Nephron (organoid): ENCODE measurements around the gene COPG2.

Experiments
- H3K27ac Mint-ChIP-seq, 3 experiments: 2 replicates each; pipeline ENCODE4 v1.8.0; 2020; ENCODE audit warnings: mixed read lengths in 3 of 3, mild to moderate bottlenecking in 2 of 3, moderate library complexity in 1 of 3
- H3K27me3 Mint-ChIP-seq: 2 replicates; pipeline ENCODE4 v1.8.0; 2021; ENCODE audit warnings: low read depth, mild to moderate bottlenecking, moderate library complexity, mixed read lengths
- H3K36me3 Mint-ChIP-seq: 2 replicates; pipeline ENCODE4 v1.8.0; 2020; ENCODE audit warnings: low read depth, mixed read lengths
- H3K4me1 Mint-ChIP-seq: 2 replicates; pipeline ENCODE4 v1.8.0; 2020; ENCODE audit warnings: mixed read lengths
- H3K4me3 Mint-ChIP-seq, 3 experiments: 2 replicates each; pipeline ENCODE4 v1.8.0; 2020; ENCODE audit warnings: mild to moderate bottlenecking in 3 of 3, mixed read lengths in 3 of 3, moderate library complexity in 2 of 3
- H3K9me3 Mint-ChIP-seq: 2 replicates; pipeline ENCODE4 v1.8.0; 2020; ENCODE audit warnings: mixed read lengths
- TF ChIP-seq, protein P1 (sequence below), 3 experiments: fragments of 200-600 bp; sonication (generic); IDR thresholded peaks; one replicate each; pipeline ENCODE4 v1.5.0; 2021; ENCODE audit warnings: antibody characterized with exemption in 3 of 3; ENCODE audit not compliant: unreplicated experiment in 3 of 3

The COPG2 gene

DNA sequence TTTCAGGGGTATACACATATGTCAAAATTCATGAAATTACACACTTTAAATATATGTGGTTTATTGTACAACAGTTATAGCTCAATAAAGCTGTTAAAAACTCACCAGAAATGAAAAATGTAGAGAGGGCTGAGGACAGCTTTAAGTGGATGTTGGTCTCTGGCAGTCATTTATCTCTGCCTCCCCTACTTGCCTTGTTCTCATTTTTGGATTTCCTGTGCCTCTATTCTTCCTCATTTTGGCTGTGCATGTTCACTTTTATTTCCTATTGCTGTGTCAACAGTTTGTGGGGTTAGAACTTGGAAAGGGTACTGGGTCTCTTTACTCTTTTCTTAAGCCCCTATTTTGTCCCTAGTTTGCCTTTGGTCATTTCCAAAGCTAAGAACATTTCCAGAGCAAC lies 195.3 kb downstream of the COPG2 start:
- H3K9me3 Mint-ChIP-seq: peaks cover 2% of the 10 kb centered on the region
- H3K4me3 Mint-ChIP-seq: no peak overlapping the region
- no peaks in the 10 kb centered on the region for H3K27me3 Mint-ChIP-seq
- TF ChIP-seq, protein P1, sequence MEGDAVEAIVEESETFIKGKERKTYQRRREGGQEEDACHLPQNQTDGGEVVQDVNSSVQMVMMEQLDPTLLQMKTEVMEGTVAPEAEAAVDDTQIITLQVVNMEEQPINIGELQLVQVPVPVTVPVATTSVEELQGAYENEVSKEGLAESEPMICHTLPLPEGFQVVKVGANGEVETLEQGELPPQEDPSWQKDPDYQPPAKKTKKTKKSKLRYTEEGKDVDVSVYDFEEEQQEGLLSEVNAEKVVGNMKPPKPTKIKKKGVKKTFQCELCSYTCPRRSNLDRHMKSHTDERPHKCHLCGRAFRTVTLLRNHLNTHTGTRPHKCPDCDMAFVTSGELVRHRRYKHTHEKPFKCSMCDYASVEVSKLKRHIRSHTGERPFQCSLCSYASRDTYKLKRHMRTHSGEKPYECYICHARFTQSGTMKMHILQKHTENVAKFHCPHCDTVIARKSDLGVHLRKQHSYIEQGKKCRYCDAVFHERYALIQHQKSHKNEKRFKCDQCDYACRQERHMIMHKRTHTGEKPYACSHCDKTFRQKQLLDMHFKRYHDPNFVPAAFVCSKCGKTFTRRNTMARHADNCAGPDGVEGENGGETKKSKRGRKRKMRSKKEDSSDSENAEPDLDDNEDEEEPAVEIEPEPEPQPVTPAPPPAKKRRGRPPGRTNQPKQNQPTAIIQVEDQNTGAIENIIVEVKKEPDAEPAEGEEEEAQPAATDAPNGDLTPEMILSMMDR (IDR thresholded peaks at IDR 0.05; ENCODE audit: unreplicated experiment in 3 of 3): no peak
- no peaks in the 10 kb centered on the region for H3K36me3 Mint-ChIP-seq
- peaks cover 31% of the 10 kb centered on the region for H3K4me1 Mint-ChIP-seq
- H3K27ac Mint-ChIP-seq: peak overlapping the region; percentile 84 to 94 (median 85)

DNA sequence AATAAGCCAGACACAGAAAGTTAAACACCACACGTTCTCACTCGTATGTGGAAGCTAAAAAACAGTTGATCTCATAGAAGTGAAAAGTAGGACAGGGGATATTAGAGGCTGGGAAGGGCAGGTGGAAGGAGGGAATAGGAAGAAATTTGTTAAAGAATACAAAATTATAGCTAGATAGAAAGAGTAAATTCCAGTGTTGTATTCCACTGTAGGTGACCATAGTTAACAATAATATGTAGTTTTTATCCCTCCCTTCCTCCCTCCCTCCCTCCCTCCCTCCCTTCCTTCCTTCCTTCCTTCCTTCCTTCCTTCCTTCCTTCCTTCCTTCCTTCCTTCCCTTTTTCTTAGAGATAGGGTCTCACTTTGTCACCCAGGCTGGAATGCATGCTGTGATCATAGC lies 196.6 kb downstream of the COPG2 start:
- no peak overlapping the region for H3K4me3 Mint-ChIP-seq
- no peaks in the 10 kb centered on the region for H3K9me3 Mint-ChIP-seq
- H3K36me3 Mint-ChIP-seq: no peaks in the 10 kb centered on the region
- no peak overlapping the region for H3K27ac Mint-ChIP-seq
- TF ChIP-seq, protein P1 (IDR thresholded peaks at IDR 0.05; ENCODE audit: unreplicated experiment in 3 of 3): no peak
- peaks cover 31% of the 10 kb centered on the region for H3K4me1 Mint-ChIP-seq
- no peaks in the 10 kb centered on the region for H3K27me3 Mint-ChIP-seq

DNA sequence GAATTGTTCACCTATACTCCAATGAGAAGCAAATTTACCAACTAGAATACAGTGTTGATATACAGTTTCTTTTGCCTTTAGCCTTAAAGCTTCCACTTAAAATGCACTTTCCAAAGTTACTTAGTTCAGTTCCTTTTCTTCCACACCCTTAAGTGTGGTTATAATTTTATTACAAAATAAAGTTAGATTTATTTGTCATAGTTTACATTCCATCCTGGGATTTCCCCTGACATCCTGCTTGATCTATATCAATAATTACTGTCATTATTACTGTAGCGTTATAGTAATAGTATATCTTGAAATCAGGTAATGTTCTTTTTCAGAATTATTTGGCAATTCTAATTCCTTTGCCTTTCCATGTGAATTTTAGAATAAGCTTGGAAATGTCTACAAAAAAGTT lies 199.9 kb downstream of the COPG2 start:
- H3K27ac Mint-ChIP-seq: no peak overlapping the region
- peaks cover 4% of the 10 kb centered on the region for H3K4me1 Mint-ChIP-seq
- H3K27me3 Mint-ChIP-seq: no peaks in the 10 kb centered on the region
- TF ChIP-seq, protein P1 (IDR thresholded peaks at IDR 0.05; ENCODE audit: unreplicated experiment in 3 of 3): no peak
- H3K36me3 Mint-ChIP-seq: no peaks in the 10 kb centered on the region
- no peak overlapping the region for H3K4me3 Mint-ChIP-seq
- H3K9me3 Mint-ChIP-seq: peaks cover 13% of the 10 kb centered on the region

DNA sequence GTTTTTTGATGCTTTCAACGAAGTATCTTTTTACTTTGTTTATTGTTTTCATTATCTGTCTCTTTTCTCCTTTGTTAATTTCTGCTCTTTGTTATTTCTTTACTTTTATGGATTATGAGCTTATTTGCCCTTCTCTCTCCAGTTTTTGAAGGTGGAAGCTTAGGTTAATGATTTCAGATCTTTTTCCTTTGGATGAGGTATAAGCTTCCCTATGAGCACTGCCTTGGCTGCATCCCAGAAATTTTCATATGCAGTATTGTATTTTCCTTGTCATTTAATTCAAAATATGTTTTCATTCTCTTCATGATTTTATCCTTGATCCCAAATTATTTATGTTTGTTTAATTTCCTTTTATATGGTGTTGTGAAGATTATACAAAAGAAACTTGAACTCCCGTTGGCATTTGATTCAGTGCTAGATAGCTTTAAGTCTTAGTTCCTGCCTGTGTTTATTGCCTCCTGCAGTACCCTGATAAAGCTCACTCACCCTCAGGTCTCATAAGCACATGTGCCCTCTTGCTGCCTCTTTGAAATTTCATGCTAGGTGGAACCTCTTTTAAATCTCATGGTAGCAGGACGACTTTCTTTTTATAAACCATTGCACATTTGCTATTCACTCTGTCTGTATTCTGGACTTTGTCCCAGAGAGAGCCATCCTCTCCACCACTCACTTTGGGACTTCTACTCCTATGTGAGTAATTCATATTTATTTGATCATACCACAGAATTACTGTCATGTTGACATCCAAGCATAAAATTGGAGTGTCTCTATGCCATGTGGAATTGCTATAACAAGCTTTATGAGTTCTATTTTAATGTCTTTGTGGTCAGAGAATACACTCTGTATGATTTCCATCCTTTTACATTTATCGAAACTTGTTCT lies 204.8 kb downstream of the COPG2 start:
- TF ChIP-seq, protein P1 (IDR thresholded peaks at IDR 0.05; ENCODE audit: unreplicated experiment in 3 of 3): no peak
- Mint-ChIP-seq H3K27ac (peak overlapping the region in 1 of 3 experiments; percentile 1), H3K36me3 (peaks cover 3% of the 10 kb centered on the region), H3K4me3 (no peak overlapping the region), H3K27me3 (peaks cover 5% of the 10 kb centered on the region), H3K9me3 (peaks cover 39% of the 10 kb centered on the region), H3K4me1 (no peaks in the 10 kb centered on the region)

DNA sequence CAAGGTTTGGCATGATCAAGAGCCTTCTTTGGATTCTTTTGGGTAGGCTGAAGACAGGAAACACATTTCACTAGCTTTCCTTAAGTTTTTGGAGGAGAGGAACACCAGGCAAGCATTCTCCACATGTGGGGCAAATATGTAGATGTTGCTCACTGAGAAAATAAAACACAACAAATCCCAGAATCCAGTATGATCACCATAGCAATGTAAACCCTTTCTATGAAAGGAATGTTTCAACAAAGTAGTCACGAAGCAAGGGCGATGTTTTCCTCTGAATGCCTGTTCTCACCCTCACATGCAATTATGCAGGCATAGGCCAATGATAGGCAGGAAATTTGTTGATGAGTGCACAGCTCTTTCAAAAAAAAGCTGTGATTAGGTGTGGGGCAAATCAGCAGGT lies 207.3 kb downstream of the COPG2 start:
- Mint-ChIP-seq H3K4me3 (no peak overlapping the region), H3K36me3 (peaks cover 11% of the 10 kb centered on the region), H3K9me3 (peaks cover 45% of the 10 kb centered on the region), H3K27me3 (peaks cover 5% of the 10 kb centered on the region), H3K4me1 (no peaks in the 10 kb centered on the region), H3K27ac (no peak overlapping the region)
- TF ChIP-seq, protein P1 (IDR thresholded peaks at IDR 0.05; ENCODE audit: unreplicated experiment in 3 of 3): no peak

DNA sequence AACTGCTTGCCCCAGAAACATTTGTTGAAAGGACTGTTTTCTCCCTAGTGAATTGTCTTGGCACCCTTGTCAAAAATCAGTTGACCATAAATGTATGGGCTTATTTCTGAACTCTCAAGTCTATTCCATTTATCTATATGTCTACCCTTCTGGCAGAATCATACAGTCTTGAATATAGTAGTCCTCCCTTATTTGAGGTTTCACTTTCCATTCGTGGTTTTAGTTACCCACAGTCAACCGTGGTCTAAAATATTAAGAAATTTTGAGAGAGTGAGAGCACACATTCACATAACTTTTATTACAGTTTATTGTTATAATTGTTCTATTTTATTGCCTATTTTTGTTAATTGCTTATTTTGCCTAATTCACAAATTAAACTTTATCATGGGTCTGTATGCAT lies 210.3 kb downstream of the COPG2 start:
- Mint-ChIP-seq H3K36me3 (peaks cover 11% of the 10 kb centered on the region), H3K4me3 (no peak overlapping the region), H3K9me3 (peaks cover 34% of the 10 kb centered on the region), H3K4me1 (peaks cover 26% of the 10 kb centered on the region), H3K27ac (no peak overlapping the region), H3K27me3 (peaks cover 5% of the 10 kb centered on the region)
- TF ChIP-seq, protein P1 (IDR thresholded peaks at IDR 0.05; ENCODE audit: unreplicated experiment in 3 of 3): no peak
